Dermis blood vessel endothelial cell (primary cell): ENCODE data around the gene FDXR. TPM values are rescaled to one million over a fixed set of nuclear protein-coding genes. Genes with fewer than 3 reads are reported as not detected.
A peak's percentile ranks its signal among the peaks of the same experiment; 100 is the strongest.
"Not testable (repeated sequence)": the region's sequence is repeated elsewhere in the genome, so short reads cannot be mapped to it uniquely, and the experiment has no call there.

ENCODE experiments used
- DNase-seq: peaks from one replicate; pipeline ENCODE4 v3.0.0; 2010
- total RNA-seq: library from RNA; depleted of rRNA; stranded (reverse); fragments of >200 nt; gene quantifications from 2 replicates; pipeline ENCODE4 v1.2.3, GENCODE V29; 2014

Gene FDXR
- 36.2 and 59.5 TPM in 2 replicates for total RNA-seq

GRCh38 chr17:74872313-74873036 is at the start of gene FDXR:
Gene FDXR, minus strand, starts transcription at chr17:74872994. Its CDS starts 50 bp downstream, at chr17:74872944.
- DNase-seq: no peak

GRCh38 chr17:74922172-74922571 is 49.4 kb upstream of the FDXR start:
- no peak for DNase-seq

GRCh38 chr17:74921769-74922168 is 49.0 kb upstream of the FDXR start:
- no peak for DNase-seq

GRCh38 chr17:74921026-74921681 is 48.4 kb upstream of the FDXR start:
- no peak for DNase-seq

GRCh38 chr17:74920642-74921025 is 47.8 kb upstream of the FDXR start:
- DNase-seq: no peak

- no peak for DNase-seq
These were observed 47.5 kb upstream of the FDXR start for GRCh38 chr17:74920306-74920620.

- peak; percentile 47 for DNase-seq
These were observed 46.9 kb upstream of the FDXR start for GRCh38 chr17:74919440-74920305.

- DNase-seq: no peak
These were observed 46.1 kb upstream of the FDXR start for GRCh38 chr17:74918906-74919305.

GRCh38 chr17:74917430-74917829 is 44.6 kb upstream of the FDXR start:
- no peak for DNase-seq

GRCh38 chr17:74916851-74917199 is 44.0 kb upstream of the FDXR start:
- no peak for DNase-seq

GRCh38 chr17:74916136-74916850 is 43.5 kb upstream of the FDXR start:
- no peak for DNase-seq

- DNase-seq: not testable (repeated sequence)
These were observed 38.6 kb upstream of the FDXR start for GRCh38 chr17:74911423-74911822.

GRCh38 chr17:74909097-74909496 is 36.3 kb upstream of the FDXR start:
- DNase-seq: not testable (repeated sequence)

GRCh38 chr17:74907012-74907411 is 34.2 kb upstream of the FDXR start:
- DNase-seq: no peak

GRCh38 chr17:74906214-74906793 is 33.5 kb upstream of the FDXR start:
- not testable (repeated sequence) for DNase-seq

- no peak for DNase-seq
These were observed 32.1 kb upstream of the FDXR start for GRCh38 chr17:74904687-74905409.

- no peak for DNase-seq
These were observed 30.9 kb upstream of the FDXR start for GRCh38 chr17:74903671-74904070.

- no peak for DNase-seq
These were observed 30.2 kb upstream of the FDXR start for GRCh38 chr17:74903034-74903433.

- DNase-seq: no peak
These were observed 28.8 kb upstream of the FDXR start for GRCh38 chr17:74901353-74902135.

- DNase-seq: no peak
These were observed 27.4 kb upstream of the FDXR start for GRCh38 chr17:74900208-74900607.

GRCh38 chr17:74898376-74898946 is 25.7 kb upstream of the FDXR start:
- no peak for DNase-seq
